ENCODE results near the gene KRTAP4-9. TPM values are rescaled to one million over a fixed set of nuclear protein-coding genes. Genes with fewer than 3 reads are reported as not detected.
"Not testable (repeated sequence)": the region's sequence is repeated elsewhere in the genome, so short reads cannot be mapped to it uniquely, and the experiment has no call there.

The KRTAP4-9 gene
- total RNA-seq: not detected

- H3K4me3 ChIP-seq, H3K9me3 ChIP-seq, H3K27ac ChIP-seq, H3K27me3 ChIP-seq, DNase-seq, H3K36me3 ChIP-seq, H3K4me1 ChIP-seq: not testable (repeated sequence)
Measured at GRCh38 chr17:41105347-41105746, at the start of gene KRTAP4-9. TSS of gene KRTAP4-9 (plus strand) at chr17:41105389. CDS start at chr17:41105389, 0 bp downstream.

GRCh38 chr17:41057547-41057946, 47.6 kb upstream of the KRTAP4-9 start:
- Histone ChIP-seq H3K27ac (no peak overlapping the region), H3K27me3 (no peaks in the 10 kb centered on the region), H3K36me3 (no peaks in the 10 kb centered on the region), H3K4me1 (no peaks in the 10 kb centered on the region), H3K4me3 (no peak overlapping the region), H3K9me3 (no peaks in the 10 kb centered on the region)
- no peak for TF ChIP-seq POLR2A (IDR thresholded peaks at IDR 0.05)
- no peak for TF ChIP-seq CTCF (IDR thresholded peaks at IDR 0.05)
- DNase-seq: no peak

GRCh38 chr17:41058741-41059140, 46.4 kb upstream of the KRTAP4-9 start:
- no peak overlapping the region for H3K27ac ChIP-seq
- H3K36me3 ChIP-seq: no peaks in the 10 kb centered on the region
- TF ChIP-seq CTCF (IDR thresholded peaks at IDR 0.05) (no peak), POLR2A (IDR thresholded peaks at IDR 0.05) (no peak)
- H3K4me3 ChIP-seq: no peak overlapping the region
- H3K9me3 ChIP-seq: no peaks in the 10 kb centered on the region
- DNase-seq: no peak
- H3K27me3 ChIP-seq: no peaks in the 10 kb centered on the region
- H3K4me1 ChIP-seq: no peaks in the 10 kb centered on the region

- not testable (repeated sequence) for H3K4me3 ChIP-seq, H3K27me3 ChIP-seq, H3K36me3 ChIP-seq, H3K27ac ChIP-seq, DNase-seq, H3K4me1 ChIP-seq, H3K9me3 ChIP-seq
Measured at GRCh38 chr17:41059276-41060051, 45.7 kb upstream of the KRTAP4-9 start.

- DNase-seq: no peak
- H3K36me3 ChIP-seq: no peaks in the 10 kb centered on the region
- H3K27ac ChIP-seq: no peak within 1 kb of the TSS
- TF ChIP-seq POLR2A (IDR thresholded peaks at IDR 0.05) (no peak), CTCF (IDR thresholded peaks at IDR 0.05) (no peak)
- no peak within 1 kb of the TSS for H3K4me3 ChIP-seq
- H3K4me1 ChIP-seq: no peaks in the 10 kb centered on the region
- H3K9me3 ChIP-seq: no peaks in the 10 kb centered on the region
- H3K27me3 ChIP-seq: no peaks in the 10 kb centered on the region
Measured at GRCh38 chr17:41060052-41060604, 45.1 kb upstream of the KRTAP4-9 start, which contains the start of gene KRTAP2-3. TSS of gene KRTAP2-3 (minus strand) at chr17:41060114. CDS start at chr17:41060050, 64 bp downstream.

GRCh38 chr17:41061964-41062363, 43.2 kb upstream of the KRTAP4-9 start:
- H3K27ac ChIP-seq: no peak overlapping the region
- no peak for DNase-seq
- H3K9me3 ChIP-seq: no peaks in the 10 kb centered on the region

More at GRCh38 chr17:41061964-41062363, 43.2 kb upstream of the KRTAP4-9 start:
- Histone ChIP-seq H3K27me3 (no peaks in the 10 kb centered on the region), H3K4me1 (no peaks in the 10 kb centered on the region), H3K36me3 (no peaks in the 10 kb centered on the region), H3K4me3 (no peak overlapping the region)
- TF ChIP-seq CTCF (IDR thresholded peaks at IDR 0.05) (no peak), POLR2A (IDR thresholded peaks at IDR 0.05) (no peak)

All from Peyer's patch (tissue), 4 donors.